Neural progenitor cell (in vitro differentiated cells): ENCODE measurements around the gene PYCR2.

Experiments used
- EZH2 ChIP-seq: fragments of 200-600 bp; sonication (generic); IDR thresholded peaks from 2 replicates; pipeline ENCODE4 v1.6.1; 2017; ENCODE audit warnings: antibody characterized with exemption, mild to moderate bottlenecking, moderate library complexity
- TF ChIP-seq, protein P1 (sequence below): fragments of 200-600 bp; sonication (generic); IDR thresholded peaks from 2 replicates; pipeline ENCODE4 v1.5.1; 2017; ENCODE audit warnings: antibody characterized with exemption, mild to moderate bottlenecking

DNA sequence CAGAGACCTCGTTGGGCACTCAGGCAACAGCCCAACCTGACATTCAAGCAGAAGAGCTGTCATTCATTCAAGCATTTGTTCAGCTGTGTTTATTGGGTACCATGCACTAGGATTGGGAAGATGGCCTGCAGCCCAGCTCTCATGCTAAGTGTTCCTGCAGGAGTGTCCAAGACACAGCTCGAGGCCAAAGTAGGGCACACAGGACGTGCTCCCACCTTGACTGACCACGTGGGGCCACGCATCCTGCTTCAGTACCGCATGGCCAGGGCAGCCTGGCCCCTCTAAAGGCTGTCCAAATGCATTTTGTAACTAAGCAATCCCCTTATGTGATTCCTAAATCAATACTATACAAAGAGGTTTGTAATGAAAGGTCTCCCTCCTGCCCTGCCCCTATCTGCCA is 9.7 kb downstream of the PYCR2 start:
- TF ChIP-seq, protein P1, sequence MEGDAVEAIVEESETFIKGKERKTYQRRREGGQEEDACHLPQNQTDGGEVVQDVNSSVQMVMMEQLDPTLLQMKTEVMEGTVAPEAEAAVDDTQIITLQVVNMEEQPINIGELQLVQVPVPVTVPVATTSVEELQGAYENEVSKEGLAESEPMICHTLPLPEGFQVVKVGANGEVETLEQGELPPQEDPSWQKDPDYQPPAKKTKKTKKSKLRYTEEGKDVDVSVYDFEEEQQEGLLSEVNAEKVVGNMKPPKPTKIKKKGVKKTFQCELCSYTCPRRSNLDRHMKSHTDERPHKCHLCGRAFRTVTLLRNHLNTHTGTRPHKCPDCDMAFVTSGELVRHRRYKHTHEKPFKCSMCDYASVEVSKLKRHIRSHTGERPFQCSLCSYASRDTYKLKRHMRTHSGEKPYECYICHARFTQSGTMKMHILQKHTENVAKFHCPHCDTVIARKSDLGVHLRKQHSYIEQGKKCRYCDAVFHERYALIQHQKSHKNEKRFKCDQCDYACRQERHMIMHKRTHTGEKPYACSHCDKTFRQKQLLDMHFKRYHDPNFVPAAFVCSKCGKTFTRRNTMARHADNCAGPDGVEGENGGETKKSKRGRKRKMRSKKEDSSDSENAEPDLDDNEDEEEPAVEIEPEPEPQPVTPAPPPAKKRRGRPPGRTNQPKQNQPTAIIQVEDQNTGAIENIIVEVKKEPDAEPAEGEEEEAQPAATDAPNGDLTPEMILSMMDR: no peak
- TF ChIP-seq EZH2: no peak
